WI38 (cell line): ENCODE results near the gene KRT73.

Source experiments
- H3K4me3 ChIP-seq: 2 replicates; pipeline ENCODE4 v1.5.1; 2011; ENCODE audit warnings: low read depth, mild to moderate bottlenecking, control low read depth, low read length
- CTCF ChIP-seq: IDR thresholded peaks from 2 replicates; pipeline ENCODE4 v1.5.1; 2012; ENCODE audit warnings: low read depth, mild to moderate bottlenecking, control low read depth, low read length

The KRT73 gene

DNA sequence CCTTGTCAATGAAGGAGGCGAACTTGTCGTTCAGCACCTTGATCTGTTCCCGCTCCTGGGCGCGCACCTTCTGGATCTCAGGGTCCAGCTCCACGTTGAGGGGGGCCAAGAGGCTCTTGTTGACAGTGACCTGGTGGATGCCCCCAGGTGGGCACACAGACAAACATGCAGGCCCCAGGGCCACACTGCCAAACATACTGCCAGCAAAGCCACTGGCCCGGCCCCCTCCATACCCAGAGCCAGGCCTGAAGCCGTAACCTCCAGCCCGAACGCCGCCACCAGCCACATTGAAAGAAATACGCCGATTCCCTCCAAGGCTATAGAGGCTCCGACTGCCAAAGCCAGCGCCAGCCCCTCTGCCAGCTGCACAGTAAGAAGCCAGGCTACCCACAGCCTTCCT is 45.1 kb downstream of the KRT73 start:
- TF ChIP-seq CTCF: no peak
- H3K4me3 ChIP-seq: no peak overlapping the region

DNA sequence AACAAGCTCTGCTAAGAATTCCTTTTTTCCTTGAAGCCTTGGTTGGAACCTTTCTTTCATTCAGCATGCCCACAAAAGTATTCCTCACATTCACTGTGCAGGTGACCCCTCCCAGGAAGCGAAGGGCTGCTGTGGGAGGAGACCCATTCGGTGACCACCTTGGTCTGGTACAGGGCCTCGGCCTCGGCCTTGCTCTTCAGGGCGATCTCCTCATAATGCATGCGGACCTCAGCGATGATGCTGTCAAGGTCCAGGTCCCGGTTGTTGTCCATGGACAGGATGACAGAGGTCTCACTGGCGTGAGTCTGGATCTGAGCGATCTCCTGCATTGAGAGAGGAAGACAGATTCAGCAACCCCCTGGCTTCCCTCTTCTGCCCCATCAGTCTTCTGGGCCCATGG is 47.8 kb downstream of the KRT73 start:
- TF ChIP-seq CTCF: no peak
- H3K4me3 ChIP-seq: no peak overlapping the region

DNA sequence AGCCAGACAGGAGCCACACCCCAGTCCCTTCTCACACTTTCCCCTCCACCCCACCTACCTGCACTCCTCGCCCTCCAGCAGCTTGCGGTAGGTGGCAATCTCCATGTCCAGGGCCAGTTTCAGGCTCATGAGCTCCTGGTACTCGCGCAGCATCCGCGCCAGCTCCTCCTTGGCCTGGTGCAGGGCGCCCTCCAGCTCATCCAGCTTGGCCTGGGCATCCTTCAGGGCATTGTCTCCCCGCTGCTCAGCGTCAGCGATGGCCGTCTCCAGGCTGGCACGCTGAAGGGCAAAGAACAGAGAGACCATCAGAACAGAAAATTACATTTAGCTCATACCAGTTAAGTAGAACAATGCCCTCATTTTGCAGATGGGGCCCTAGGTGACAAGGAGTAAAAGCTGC is 50.2 kb downstream of the KRT73 start:
- no peak for TF ChIP-seq CTCF

DNA sequence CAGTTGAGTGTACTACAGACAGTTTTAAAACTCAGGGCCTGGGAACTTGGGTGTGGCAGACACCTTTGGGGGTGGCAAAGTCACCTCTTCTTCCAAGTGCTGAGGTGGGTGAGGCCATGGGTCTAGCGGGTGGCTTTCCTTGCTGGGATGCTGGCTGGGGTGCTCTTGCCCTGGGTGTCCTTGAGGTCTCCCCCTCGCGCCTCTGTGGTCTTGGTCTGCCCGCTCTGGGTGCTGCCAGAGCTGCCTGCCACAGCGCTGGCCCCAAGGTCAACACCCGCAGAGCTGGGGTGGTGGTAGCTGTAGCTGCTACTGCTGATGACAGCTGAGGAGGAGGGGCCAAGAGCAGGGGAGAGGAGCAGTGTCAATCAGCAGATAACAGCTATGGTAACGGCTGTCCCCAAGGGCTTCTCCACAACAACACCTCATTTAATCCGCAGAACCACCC is 51.5 kb downstream of the KRT73 start:
- no peak for TF ChIP-seq CTCF
- H3K4me3 ChIP-seq: no peak overlapping the region

More for the DNA sequence above, 50.2 kb downstream of the KRT73 start:
- no peak overlapping the region for H3K4me3 ChIP-seq

GRCh38 chr12:52564582-52564981 is 53.8 kb downstream of the KRT73 start:
- TF ChIP-seq CTCF: no peak
- H3K4me3 ChIP-seq: no peak overlapping the region

- H3K4me3 ChIP-seq: no peak overlapping the region
- no peak for TF ChIP-seq CTCF
Measured at GRCh38 chr12:52561880-52562449, 56.4 kb downstream of the KRT73 start.

GRCh38 chr12:52559979-52560378 is 58.4 kb downstream of the KRT73 start:
- H3K4me3 ChIP-seq: no peak overlapping the region
- TF ChIP-seq CTCF: no peak
